PC-9 (cell line): ENCODE measurements around the gene GRM3. TPM values are rescaled to one million over a fixed set of nuclear protein-coding genes. Genes with fewer than 3 reads are reported as not detected.
A peak's percentile ranks its signal among the peaks of the same experiment; 100 is the strongest.

Experiments
- BruUV-seq: library from RNA; stranded (reverse); fragments of 400-500 nt; replicated peaks from 2 replicates; lab custom pipeline; 2021; lab: Mats Ljungman, UMichigan
- CTCF ChIA-PET: fragments of 300-600 bp; sonication (Branson Sonifier 250); formaldehyde crosslinking; loops from one replicate; lab custom pipeline; 2022; ENCODE audit warnings: antibody characterized with exemption; lab: Charles Lee
- POLR2A ChIA-PET: fragments of 300-600 bp; sonication (Branson Sonifier 250); formaldehyde crosslinking; loops from one replicate; lab custom pipeline; 2022; ENCODE audit warnings: antibody characterized with exemption; ENCODE audit not compliant: unreplicated experiment; lab: Charles Lee
- DNase-seq, 2 experiments: peaks; one replicate each; pipeline versions ENCODE4 v3.0.0 to v3.0.0-alpha.2; 2015 to 2022; ENCODE audit warnings: mixed read lengths in 1 of 2
- H2AFZ ChIP-seq: fragments of 200-600 bp; sonication (generic); 2 replicates; pipeline ENCODE4 v1.8.1; 2017; ENCODE audit warnings: antibody characterized with exemption
- H3F3A ChIP-seq: fragments of 200-600 bp; sonication (generic); 2 replicates; pipeline ENCODE4 v1.8.1; 2017; ENCODE audit warnings: antibody characterized with exemption, mild to moderate bottlenecking, low read depth; ENCODE audit not compliant: insufficient read depth
- H3K27ac ChIP-seq: fragments of 200-600 bp; sonication (generic); 2 replicates; pipeline ENCODE4 v1.6.1; 2016; ENCODE audit warnings: mixed run types
- H3K27me3 ChIP-seq: fragments of 200-600 bp; sonication (generic); 2 replicates; pipeline ENCODE4 v1.6.1; 2016; ENCODE audit warnings: low read depth, mixed run types; ENCODE audit not compliant: insufficient read depth
- H3K36me3 ChIP-seq: fragments of 200-600 bp; sonication (generic); 2 replicates; pipeline ENCODE4 v1.6.1; 2016; ENCODE audit warnings: low read depth, mixed run types
- H3K4me1 ChIP-seq: fragments of 200-600 bp; sonication (generic); replicated peaks from 2 replicates; pipeline ENCODE4 v1.6.1; 2016; ENCODE audit warnings: mixed run types; ENCODE audit not compliant: insufficient read depth
- H3K4me2 ChIP-seq: fragments of 200-600 bp; sonication (generic); 2 replicates; pipeline ENCODE4 v1.6.1; 2017; ENCODE audit warnings: mixed run types
- H3K4me3 ChIP-seq: fragments of 200-600 bp; sonication (generic); 2 replicates; pipeline ENCODE4 v1.6.1; 2016; ENCODE audit warnings: mixed run types
- H3K79me2 ChIP-seq: fragments of 200-600 bp; sonication (generic); 2 replicates; pipeline ENCODE4 v1.6.1; 2017; ENCODE audit warnings: low read depth, mixed run types
- H3K9me2 ChIP-seq: fragments of 200-600 bp; sonication (generic); 2 replicates; pipeline ENCODE4 v1.8.1; 2017; ENCODE audit warnings: mild to moderate bottlenecking; ENCODE audit not compliant: insufficient read depth
- H3K9me3 ChIP-seq: fragments of 200-600 bp; sonication (generic); 2 replicates; pipeline ENCODE4 v1.8.1; 2016; ENCODE audit warnings: low read depth; ENCODE audit not compliant: insufficient read depth
- H4K20me1 ChIP-seq: fragments of 200-600 bp; sonication (generic); 2 replicates; pipeline ENCODE4 v1.8.1; 2017; ENCODE audit not compliant: insufficient read depth
- CTCF ChIP-seq: fragments of 200-600 bp; sonication (generic); conservative IDR thresholded peaks from 2 replicates; pipeline ENCODE4 v1.6.1; 2017; ENCODE audit warnings: mixed run types, antibody characterized with exemption, mild to moderate bottlenecking, moderate library complexity
- EZH2 ChIP-seq: fragments of 200-600 bp; sonication (generic); IDR thresholded peaks from 2 replicates; pipeline ENCODE4 v1.8.0; 2017; ENCODE audit warnings: antibody characterized with exemption, low read depth
- intact Hi-C: fragments of 100-400 bp; cut with micrococcal nuclease; formaldehyde crosslinking; loops from one replicate; pipeline ENCODE4 v1.10.0; 2022; ENCODE audit not compliant: unreplicated experiment
- total RNA-seq: library from RNA; stranded (reverse); gene quantifications from 2 replicates; pipeline ENCODE4 v1.2.3, GENCODE V29; 2021

The GRM3 gene
- total RNA-seq, 1 experiment from 2014 or later, result not detected

DNA sequence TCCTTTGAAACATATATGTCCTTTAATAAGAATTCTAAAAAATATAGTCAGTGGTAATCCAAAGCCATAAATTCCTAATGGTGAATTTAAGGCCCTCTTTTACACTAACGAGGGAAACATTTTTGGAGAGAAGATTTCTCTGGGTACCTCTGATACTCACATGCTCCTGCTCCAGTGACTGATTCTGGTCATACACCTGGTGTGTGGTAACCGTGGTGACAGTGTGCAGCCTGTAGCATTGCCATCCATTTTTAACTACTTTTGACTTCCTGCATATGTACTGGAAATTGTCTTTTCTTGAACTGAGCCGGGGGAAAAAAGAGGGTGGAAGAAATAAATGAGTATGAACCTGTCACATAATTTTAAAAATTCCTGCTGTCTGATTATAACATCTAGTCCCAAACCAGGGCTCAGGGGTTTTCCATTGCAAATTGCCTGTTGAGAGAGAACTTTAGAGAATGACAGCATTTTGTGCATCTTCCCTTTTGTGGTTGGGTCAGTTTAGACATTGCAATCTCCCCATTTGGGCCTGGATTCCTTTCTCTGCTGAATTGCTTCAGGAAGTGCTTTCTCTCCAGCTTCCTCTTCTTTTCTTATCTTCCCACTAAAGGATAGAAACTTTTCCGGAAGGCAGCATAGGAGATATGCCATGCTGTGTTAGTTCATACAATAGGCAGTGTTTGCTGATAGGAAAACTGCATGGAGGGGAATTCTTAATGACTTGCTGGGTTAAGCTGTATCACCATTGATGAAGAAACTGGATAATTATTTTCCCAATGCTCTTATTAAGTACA, 125.5 kb downstream of the GRM3 start:
- Histone ChIP-seq H3K4me2 (no peak overlapping the region), H3F3A (no peaks in the 10 kb centered on the region), H3K4me1 (no peaks in the 10 kb centered on the region), H3K27me3 (no peaks in the 10 kb centered on the region), H2AFZ (0 out of 2 replicates have a peak overlapping the region, but pooled peaks have one; percentile 8), H3K9me3 (no peaks in the 10 kb centered on the region), H3K36me3 (no peaks in the 10 kb centered on the region), H4K20me1 (no peaks in the 10 kb centered on the region), H3K9me2 (no peaks in the 10 kb centered on the region), H3K27ac (no peak overlapping the region), H3K79me2 (no peaks in the 10 kb centered on the region), H3K4me3 (no peak overlapping the region)
- no TSS peak for BruUV-seq
- intact Hi-C loops, result no loop called here
- ChIA-PET POLR2A (no interaction called here), CTCF (no interaction called here)
- no peak for TF ChIP-seq CTCF
- TF ChIP-seq EZH2, result no peak
- DNase-seq, result no peak

- ChIA-PET CTCF (no interaction called here), POLR2A (no interaction called here)
- Histone ChIP-seq H3F3A (no peaks in the 10 kb centered on the region), H3K27ac (no peak overlapping the region), H3K36me3 (no peaks in the 10 kb centered on the region), H3K9me2 (0 out of 2 replicates have a peak, but pooled peaks cover 4% of the 10 kb centered on the region), H3K4me3 (no peak overlapping the region), H3K27me3 (no peaks in the 10 kb centered on the region), H3K4me2 (no peak overlapping the region), H3K4me1 (no peaks in the 10 kb centered on the region), H2AFZ (no peak overlapping the region), H4K20me1 (no peaks in the 10 kb centered on the region), H3K79me2 (no peaks in the 10 kb centered on the region), H3K9me3 (no peaks in the 10 kb centered on the region)
- intact Hi-C loops, result no loop called here
- BruUV-seq, result no TSS peak
- DNase-seq, result no peak
- TF ChIP-seq EZH2 (no peak), CTCF (no peak)
These were observed 129.6 kb downstream of the GRM3 start for GRCh38 chr7:86773309-86773708.

- Histone ChIP-seq H3K9me2 (0 out of 2 replicates have a peak, but pooled peaks cover 4% of the 10 kb centered on the region), H3K4me2 (no peak overlapping the region), H4K20me1 (no peaks in the 10 kb centered on the region), H3K4me3 (no peak overlapping the region), H3K27me3 (no peaks in the 10 kb centered on the region), H3K27ac (no peak overlapping the region), H3K9me3 (no peaks in the 10 kb centered on the region), H3K79me2 (no peaks in the 10 kb centered on the region), H3K36me3 (no peaks in the 10 kb centered on the region), H3F3A (no peaks in the 10 kb centered on the region), H3K4me1 (no peaks in the 10 kb centered on the region), H2AFZ (no peak overlapping the region)
- no peak for TF ChIP-seq CTCF
- no peak for TF ChIP-seq EZH2
- ChIA-PET CTCF (interaction anchor here (0.6 kb wide), 1 partner anchor 1036 kb away, joined by 3 read pairs; no protein-coding TSS in a partner anchor), POLR2A (no interaction called here)
- intact Hi-C loops, result no loop called here
- DNase-seq, result no peak
- BruUV-seq, result no TSS peak
These were observed 131.5 kb downstream of the GRM3 start for GRCh38 chr7:86775203-86775602.
